Esophagus muscularis mucosa (tissue), 4 donors: ENCODE results near the gene KLHL21. TPM values are rescaled to one million over a fixed set of nuclear protein-coding genes. Genes with fewer than 3 reads are reported as not detected.

Source experiments
- DNase-seq: peaks from one replicate; pipeline ENCODE4 v3.0.0-alpha.2; 2017; ENCODE audit errors: extremely low spot score
- H3K27ac ChIP-seq, 4 donors: fragments of 200-600 bp; sonication (generic); replicated peaks in 1 of 4; 1 replicate in 3 of 4; 2 replicates in 1 of 4; pipeline ENCODE4 v1.5.1; 2016 to 2019; ENCODE audit warnings: mild to moderate bottlenecking in 1 of 4
- H3K27me3 ChIP-seq, 4 donors: fragments of 200-600 bp; sonication (generic); one replicate each; pipeline versions ENCODE4 v1.5.1 to v1.6.0; 2016 to 2019
- H3K36me3 ChIP-seq, 4 donors: fragments of 200-600 bp; sonication (generic); one replicate each; pipeline ENCODE4 v1.5.1; 2016 to 2019
- H3K4me1 ChIP-seq, 4 donors: fragments of 200-600 bp; sonication (generic); one replicate each; pipeline ENCODE4 v1.5.1; 2016 to 2019
- H3K4me3 ChIP-seq, 4 donors: fragments of 200-600 bp; sonication (generic); 1 replicate in 2 of 4; 2 replicates in 2 of 4; pipeline ENCODE4 v1.5.1; 2016 to 2019; ENCODE audit warnings: mild to moderate bottlenecking in 4 of 4, moderate library complexity in 1 of 4
- H3K9me3 ChIP-seq, 4 donors: fragments of 200-600 bp; sonication (generic); 1 replicate in 3 of 4; 2 replicates in 1 of 4; pipeline ENCODE4 v1.5.1; 2016 to 2019
- EP300 ChIP-seq: sonication (generic); formaldehyde crosslinking; IDR thresholded peaks from one replicate; pipeline ENCODE4 v1.6.1; 2017; ENCODE audit warnings: antibody characterized with exemption
- POLR2A ChIP-seq: fragments of 450-650 bp; IDR thresholded peaks from one replicate; pipeline ENCODE4 v1.6.1; 2017; ENCODE audit warnings: antibody characterized with exemption, moderate library complexity, mild to moderate bottlenecking, low read depth
- POLR2AphosphoS5 ChIP-seq, 2 donors: sonication (generic); formaldehyde crosslinking; IDR thresholded peaks; one replicate each; pipeline ENCODE4 v1.6.1; 2017; ENCODE audit warnings: antibody characterized with exemption in 2 of 2
- WGBS: methylation state at CpG from one replicate; pipeline ENCODE4 v1.1.5; 2018; 5-methylcytosine and 5-hydroxymethylcytosine counted together
- intact Hi-C: fragments of 100-400 bp; cut with DNase I; formaldehyde crosslinking; loops from one replicate; pipeline ENCODE4 v1.15.1; 2023
- small RNA-seq, 3 donors: library from RNA; depleted of rRNA; stranded (forward); fragments of <200 nt; gene quantifications; one replicate each; pipeline ENCODE3, GENCODE V24; 2016
- total RNA-seq, 4 donors: library from RNA; depleted of rRNA; stranded (reverse); fragments of >200 nt; gene quantifications; one replicate each; pipeline versions ENCODE4 v1.1.0 to v1.2.1, GENCODE V29; 2016
- TF ChIP-seq, protein P1 (sequence below), 3 experiments: fragments of 200-600 bp in 2 of 3; fragments of 450-650 bp in 1 of 3; sonication (generic) in 2 of 3; IDR thresholded peaks; one replicate each; pipeline ENCODE4 v1.5.1; 2017 to 2019; ENCODE audit warnings: antibody characterized with exemption in 3 of 3, mild to moderate bottlenecking in 2 of 3, moderate library complexity in 1 of 3

KLHL21 gene
- total RNA-seq, 4 donors from 2014 or later: 98.4 to 184 (median 130) TPM

DNA sequence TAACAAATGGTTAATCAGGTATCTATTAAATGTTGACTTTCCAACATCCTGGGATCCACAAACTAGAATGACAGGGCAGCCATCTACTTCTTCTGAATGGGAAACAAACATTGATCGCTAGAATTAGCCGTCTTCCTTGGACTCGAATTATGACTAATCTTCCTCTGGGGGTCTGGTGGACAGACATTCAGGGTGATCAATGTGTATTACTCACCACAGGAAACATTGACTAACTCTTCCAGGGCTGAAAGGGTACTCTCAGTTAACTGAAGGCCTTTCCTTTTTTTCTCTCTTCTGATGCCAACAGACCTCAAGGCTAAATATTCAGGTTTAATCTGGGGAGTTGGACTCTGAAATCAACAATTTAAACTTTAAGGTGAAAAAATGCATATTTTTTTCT lies 57.8 kb downstream of the KLHL21 start:
- TF ChIP-seq, protein P1, sequence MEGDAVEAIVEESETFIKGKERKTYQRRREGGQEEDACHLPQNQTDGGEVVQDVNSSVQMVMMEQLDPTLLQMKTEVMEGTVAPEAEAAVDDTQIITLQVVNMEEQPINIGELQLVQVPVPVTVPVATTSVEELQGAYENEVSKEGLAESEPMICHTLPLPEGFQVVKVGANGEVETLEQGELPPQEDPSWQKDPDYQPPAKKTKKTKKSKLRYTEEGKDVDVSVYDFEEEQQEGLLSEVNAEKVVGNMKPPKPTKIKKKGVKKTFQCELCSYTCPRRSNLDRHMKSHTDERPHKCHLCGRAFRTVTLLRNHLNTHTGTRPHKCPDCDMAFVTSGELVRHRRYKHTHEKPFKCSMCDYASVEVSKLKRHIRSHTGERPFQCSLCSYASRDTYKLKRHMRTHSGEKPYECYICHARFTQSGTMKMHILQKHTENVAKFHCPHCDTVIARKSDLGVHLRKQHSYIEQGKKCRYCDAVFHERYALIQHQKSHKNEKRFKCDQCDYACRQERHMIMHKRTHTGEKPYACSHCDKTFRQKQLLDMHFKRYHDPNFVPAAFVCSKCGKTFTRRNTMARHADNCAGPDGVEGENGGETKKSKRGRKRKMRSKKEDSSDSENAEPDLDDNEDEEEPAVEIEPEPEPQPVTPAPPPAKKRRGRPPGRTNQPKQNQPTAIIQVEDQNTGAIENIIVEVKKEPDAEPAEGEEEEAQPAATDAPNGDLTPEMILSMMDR (IDR thresholded peaks at IDR 0.05): no peak
- no peak for TF ChIP-seq EP300
- TF ChIP-seq POLR2AphosphoS5 (IDR thresholded peaks at IDR 0.05): no peak
- no peak for TF ChIP-seq POLR2A
- no peak for DNase-seq

More for the DNA sequence above, 57.8 kb downstream of the KLHL21 start:
- Histone ChIP-seq H3K9me3 (no peaks in the 10 kb centered on the region), H3K27ac (no peak overlapping the region), H3K4me1 (peaks cover 0 to 9% (median 2%) of the 10 kb centered on the region in 4 donors), H3K4me3 (no peak overlapping the region), H3K27me3 (no peaks in the 10 kb centered on the region), H3K36me3 (peaks cover 54 to 96% (median 84%) of the 10 kb centered on the region in 4 donors)
- 77% methylated on average over 3 of the region's 3 CpGs for WGBS
- intact Hi-C loops: no loop called here

Small RNA genes within 50 kb of the gene (small RNA-seq; reads per million reads assigned to genes)
- 0 reads per million in 3 donors for gene RNU6-731P

Other genes starting within 250 kb of the KLHL21 start
- gene ACOT7, start 209.1 kb downstream of the KLHL21 start, total RNA-seq: 10 to 100 TPM; 15.0 to 38.7 (median 28.6) TPM
- gene HES2, start 182.9 kb downstream of the KLHL21 start, total RNA-seq: not detected
- gene ESPN, start 178.1 kb downstream of the KLHL21 start, total RNA-seq: 1 to 10 TPM in 2 of 4 donors, under 1 TPM in 1, not detected in 1; 0.33 to 1.0 (median 1.0) TPM
- 1 to 10 TPM; 2.5 to 9.1 (median 9.1) TPM for gene TNFRSF25, start 136.7 kb downstream of the KLHL21 start, total RNA-seq
- 10 to 100 TPM in 2 of 4 donors, 1 to 10 TPM in 2; 5.8 to 18.1 (median 12.0) TPM for gene PLEKHG5, start 111.2 kb downstream of the KLHL21 start, total RNA-seq
- gene NOL9, start 48.4 kb downstream of the KLHL21 start, total RNA-seq: 10 to 100 TPM; 16.6 to 25.0 (median 21.1) TPM
- not detected for gene TAS1R1, start 47.6 kb downstream of the KLHL21 start, total RNA-seq
- 10 to 100 TPM; 15.0 to 24.9 (median 16.4) TPM for gene ZBTB48, start 22.9 kb downstream of the KLHL21 start, total RNA-seq
- 10 to 100 TPM; 16.6 to 32.1 (median 27.9) TPM for gene PHF13, start 10.9 kb upstream of the KLHL21 start, total RNA-seq
- 10 to 100 TPM; 13.8 to 34.6 (median 25.0) TPM for gene THAP3, start 22.0 kb upstream of the KLHL21 start, total RNA-seq
- 10 to 100 TPM; 19.4 to 37.8 (median 29.0) TPM for gene DNAJC11, start 98.9 kb upstream of the KLHL21 start, total RNA-seq
- gene CAMTA1, start 182.6 kb upstream of the KLHL21 start, total RNA-seq: 100 to 1,000 TPM; 109 to 226 (median 139) TPM